Neural progenitor cell (in vitro differentiated cells): ENCODE results near the gene TPD52L2.

Experiments used
- EZH2phosphoT487 ChIP-seq: fragments of 200-600 bp; sonication (generic); IDR thresholded peaks from 2 replicates; pipeline ENCODE4 v1.6.1; 2017; ENCODE audit warnings: antibody characterized with exemption
- TF ChIP-seq, protein P1 (sequence below): fragments of 200-600 bp; sonication (generic); IDR thresholded peaks from 2 replicates; pipeline ENCODE4 v1.5.1; 2017; ENCODE audit warnings: antibody characterized with exemption, mild to moderate bottlenecking

DNA sequence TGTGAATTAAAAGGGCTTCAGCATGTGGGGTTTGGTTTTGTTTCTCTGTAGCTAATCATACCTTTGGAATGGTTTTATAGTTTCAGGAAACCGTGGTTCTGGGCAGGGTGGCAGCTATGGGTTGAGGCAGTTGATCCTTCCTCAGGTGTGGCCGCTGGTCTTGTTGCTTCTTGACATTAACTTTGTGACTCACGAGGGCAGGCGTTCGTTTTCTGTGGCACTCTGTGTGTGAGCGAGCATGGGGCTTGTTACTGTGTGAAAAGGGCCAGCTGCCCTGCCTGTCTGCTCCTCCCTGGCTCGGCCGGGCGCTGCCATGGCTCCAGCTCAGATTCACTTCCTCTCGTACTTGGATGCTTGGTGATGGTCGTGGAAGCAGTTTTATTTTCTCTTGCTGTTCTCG lies 46.1 kb downstream of the TPD52L2 start:
- TF ChIP-seq, protein P1, sequence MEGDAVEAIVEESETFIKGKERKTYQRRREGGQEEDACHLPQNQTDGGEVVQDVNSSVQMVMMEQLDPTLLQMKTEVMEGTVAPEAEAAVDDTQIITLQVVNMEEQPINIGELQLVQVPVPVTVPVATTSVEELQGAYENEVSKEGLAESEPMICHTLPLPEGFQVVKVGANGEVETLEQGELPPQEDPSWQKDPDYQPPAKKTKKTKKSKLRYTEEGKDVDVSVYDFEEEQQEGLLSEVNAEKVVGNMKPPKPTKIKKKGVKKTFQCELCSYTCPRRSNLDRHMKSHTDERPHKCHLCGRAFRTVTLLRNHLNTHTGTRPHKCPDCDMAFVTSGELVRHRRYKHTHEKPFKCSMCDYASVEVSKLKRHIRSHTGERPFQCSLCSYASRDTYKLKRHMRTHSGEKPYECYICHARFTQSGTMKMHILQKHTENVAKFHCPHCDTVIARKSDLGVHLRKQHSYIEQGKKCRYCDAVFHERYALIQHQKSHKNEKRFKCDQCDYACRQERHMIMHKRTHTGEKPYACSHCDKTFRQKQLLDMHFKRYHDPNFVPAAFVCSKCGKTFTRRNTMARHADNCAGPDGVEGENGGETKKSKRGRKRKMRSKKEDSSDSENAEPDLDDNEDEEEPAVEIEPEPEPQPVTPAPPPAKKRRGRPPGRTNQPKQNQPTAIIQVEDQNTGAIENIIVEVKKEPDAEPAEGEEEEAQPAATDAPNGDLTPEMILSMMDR: no peak
- TF ChIP-seq EZH2phosphoT487: no peak
